RWPE1 (cell line): Measurements from ENCODE around the gene GAA.
"Not testable (repeated sequence)": the region's sequence is repeated elsewhere in the genome, so short reads cannot be mapped to it uniquely, and the experiment has no call there.

Experiments
- CTCF ChIA-PET: fragments of 350-600 bp; sonication (Branson Sonifier 250); formaldehyde crosslinking; extraction: SDS; loops from one replicate; lab custom pipeline; 2021; lab: Yijun Ruan, JAX
- POLR2A ChIA-PET: fragments of 400-600 bp; formaldehyde crosslinking; extraction: SDS; loops from one replicate; lab custom pipeline; 2020; ENCODE audit warnings: antibody characterized with exemption; ENCODE audit not compliant: low non-redundant PET; lab: Yijun Ruan, JAX
- DNase-seq: peaks from one replicate; pipeline ENCODE4 v3.0.0; 2012; ENCODE audit warnings: low spot score
- H3K27ac ChIP-seq: fragments of 450-650 bp; 2 replicates; pipeline ENCODE4 v1.5.1; 2017
- TF ChIP-seq, protein P1 (sequence below): fragments of 450-650 bp; conservative IDR thresholded peaks from 2 replicates; pipeline ENCODE4 v1.5.1; 2017; ENCODE audit warnings: low read depth, mild to moderate bottlenecking

GAA gene

DNA sequence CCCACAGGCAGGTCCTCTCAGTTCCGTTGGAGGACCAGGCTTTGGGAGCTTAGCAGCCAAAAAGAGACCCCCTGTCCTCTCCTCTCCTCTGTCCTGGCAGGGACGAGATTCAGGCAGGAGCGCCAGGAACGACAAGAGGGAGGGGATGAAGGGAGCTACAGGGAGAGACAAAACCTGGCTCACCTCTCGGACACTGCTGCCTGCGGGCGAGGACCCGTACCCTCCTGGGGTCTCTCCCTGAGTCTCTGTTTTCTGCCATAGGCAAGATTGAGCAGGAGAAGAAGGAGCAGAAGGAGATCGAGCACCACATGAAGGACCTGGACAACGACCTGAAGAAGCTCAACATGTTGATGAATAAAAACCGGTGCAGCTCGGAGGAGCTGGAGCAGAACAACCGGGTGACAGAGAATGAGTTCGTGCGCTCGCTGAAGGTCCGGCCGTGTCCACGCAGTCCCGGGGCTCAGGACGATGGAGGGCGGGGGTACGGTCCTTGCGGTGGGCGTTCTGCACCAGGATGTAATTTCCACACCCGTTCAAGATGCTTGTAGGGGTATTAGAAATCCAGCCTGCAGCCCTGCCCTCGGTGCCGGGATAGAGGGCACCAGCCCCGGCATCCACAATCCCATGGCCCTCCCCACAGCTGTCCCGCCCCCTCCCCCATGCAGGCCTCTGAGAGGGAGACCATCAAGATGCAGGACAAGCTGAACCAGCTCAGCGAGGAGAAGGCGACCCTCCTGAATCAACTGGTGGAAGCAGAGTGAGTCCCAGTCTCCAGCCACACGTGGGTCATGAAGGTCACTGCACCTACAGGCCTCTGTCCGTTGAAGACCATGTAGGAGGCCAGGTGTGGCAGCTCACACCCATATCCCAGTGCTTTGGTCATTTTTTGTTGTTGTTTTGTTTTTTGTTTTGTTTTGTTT lies 13.8 kb upstream of the GAA start:
- no peak for DNase-seq
- CTCF ChIA-PET: interaction anchor here (1.1 kb wide), 1 partner anchor 21 kb away, joined by 3 read pairs; no protein-coding TSS in a partner anchor

DNA sequence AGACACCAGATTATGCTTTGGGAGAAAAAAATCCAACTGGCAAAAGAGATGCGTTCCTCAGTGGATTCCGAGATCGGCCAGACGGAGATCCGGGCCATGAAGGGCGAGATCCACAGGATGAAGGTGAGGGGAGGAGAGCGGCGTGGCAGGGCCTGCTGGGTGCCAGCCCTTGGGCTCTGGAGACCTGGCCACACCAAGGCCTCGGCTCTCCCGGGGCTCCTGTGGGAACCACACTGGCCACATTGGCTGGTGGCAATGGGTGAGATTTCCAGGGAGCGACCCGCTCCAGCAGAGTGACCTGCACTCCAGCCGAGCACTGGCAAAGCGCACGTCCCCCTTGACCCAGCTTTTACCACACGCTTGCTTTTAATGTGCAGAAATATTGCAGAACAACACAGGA lies 11.6 kb upstream of the GAA start:
- CTCF ChIA-PET: no interaction called here
- H3K27ac ChIP-seq: no peak overlapping the region
- DNase-seq: no peak
- POLR2A ChIA-PET: no interaction called here
- TF ChIP-seq, protein P1, sequence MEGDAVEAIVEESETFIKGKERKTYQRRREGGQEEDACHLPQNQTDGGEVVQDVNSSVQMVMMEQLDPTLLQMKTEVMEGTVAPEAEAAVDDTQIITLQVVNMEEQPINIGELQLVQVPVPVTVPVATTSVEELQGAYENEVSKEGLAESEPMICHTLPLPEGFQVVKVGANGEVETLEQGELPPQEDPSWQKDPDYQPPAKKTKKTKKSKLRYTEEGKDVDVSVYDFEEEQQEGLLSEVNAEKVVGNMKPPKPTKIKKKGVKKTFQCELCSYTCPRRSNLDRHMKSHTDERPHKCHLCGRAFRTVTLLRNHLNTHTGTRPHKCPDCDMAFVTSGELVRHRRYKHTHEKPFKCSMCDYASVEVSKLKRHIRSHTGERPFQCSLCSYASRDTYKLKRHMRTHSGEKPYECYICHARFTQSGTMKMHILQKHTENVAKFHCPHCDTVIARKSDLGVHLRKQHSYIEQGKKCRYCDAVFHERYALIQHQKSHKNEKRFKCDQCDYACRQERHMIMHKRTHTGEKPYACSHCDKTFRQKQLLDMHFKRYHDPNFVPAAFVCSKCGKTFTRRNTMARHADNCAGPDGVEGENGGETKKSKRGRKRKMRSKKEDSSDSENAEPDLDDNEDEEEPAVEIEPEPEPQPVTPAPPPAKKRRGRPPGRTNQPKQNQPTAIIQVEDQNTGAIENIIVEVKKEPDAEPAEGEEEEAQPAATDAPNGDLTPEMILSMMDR: no peak

More for the DNA sequence above, 13.8 kb upstream of the GAA start:
- TF ChIP-seq, protein P1: no peak
- H3K27ac ChIP-seq: no peak overlapping the region
- POLR2A ChIA-PET: interaction anchor here (1.7 kb wide), 1 partner anchor 14 kb away, joined by 5 read pairs; the partner anchor contains the start of gene GAA

GRCh38 chr17:80090164-80090563 lies 11.2 kb upstream of the GAA start:
- DNase-seq, CTCF ChIA-PET, POLR2A ChIA-PET, H3K27ac ChIP-seq: not testable (repeated sequence)

DNA sequence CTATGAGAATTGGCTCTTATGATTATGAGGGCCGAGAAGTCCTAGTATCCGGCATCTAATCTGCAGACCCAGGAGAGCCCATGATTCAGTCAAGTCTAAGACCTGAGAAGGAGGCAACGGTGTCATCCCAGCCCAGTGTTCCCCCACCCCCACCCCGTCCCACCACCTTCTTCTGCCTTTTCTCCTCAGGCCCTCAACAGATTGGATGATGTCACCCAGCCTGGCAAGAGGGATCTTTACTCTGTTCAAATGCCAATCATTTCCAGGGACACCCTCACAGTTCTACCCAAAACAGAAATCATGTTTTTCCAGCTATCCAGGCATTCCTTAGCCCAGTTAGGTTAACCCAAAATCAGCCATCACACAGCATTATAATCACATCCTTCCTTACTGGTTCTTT lies 10.0 kb upstream of the GAA start:
- CTCF ChIA-PET: no interaction called here
- DNase-seq: no peak
- POLR2A ChIA-PET: no interaction called here
- no peak overlapping the region for H3K27ac ChIP-seq
- TF ChIP-seq, protein P1: no peak

- ChIA-PET CTCF (no interaction called here), POLR2A (no interaction called here)
- no peak overlapping the region for H3K27ac ChIP-seq
- DNase-seq: no peak
- TF ChIP-seq, protein P1: no peak
Measured at GRCh38 chr17:80092959-80093358, 8.4 kb upstream of the GAA start.

GRCh38 chr17:80095038-80095843 lies 6.1 kb upstream of the GAA start:
- ChIA-PET POLR2A (no interaction called here), CTCF (interaction anchor here (0.6 to 1.2 kb wide), 2 partner anchors 13 to 72 kb away, joined by 3 to 5 read pairs; no protein-coding TSS in a partner anchor)
- no peak overlapping the region for H3K27ac ChIP-seq
- TF ChIP-seq, protein P1: no peak
- DNase-seq: no peak
